IgD-negative memory B cell (primary cell): Measurements from ENCODE around the gene ZNF526. TPM values are rescaled to one million over a fixed set of nuclear protein-coding genes. Genes with fewer than 3 reads are reported as not detected.
A peak's percentile ranks its signal among the peaks of the same experiment; 100 is the strongest.

Experiments used
- H3K27ac Mint-ChIP-seq, 3 donors: one replicate each; pipeline ENCODE4 v1.8.0; 2020 to 2022; ENCODE audit warnings: mild to moderate bottlenecking in 3 of 3, mixed read lengths in 3 of 3, moderate library complexity in 1 of 3
- H3K27me3 Mint-ChIP-seq: one replicate; pipeline ENCODE4 v1.8.0; 2021; ENCODE audit warnings: mixed read lengths
- H3K36me3 Mint-ChIP-seq: one replicate; pipeline ENCODE4 v1.8.0; 2020; ENCODE audit warnings: mild to moderate bottlenecking, mixed read lengths
- H3K4me1 Mint-ChIP-seq, 3 donors: one replicate each; pipeline ENCODE4 v1.8.0; 2020 to 2022; ENCODE audit warnings: mixed read lengths in 3 of 3, mild to moderate bottlenecking in 1 of 3
- H3K4me3 Mint-ChIP-seq, 4 donors: one replicate each; pipeline ENCODE4 v1.8.0; 2020 to 2022; ENCODE audit warnings: mild to moderate bottlenecking in 4 of 4, mixed read lengths in 4 of 4, moderate library complexity in 3 of 4
- H3K9me3 Mint-ChIP-seq, 3 donors: one replicate each; pipeline ENCODE4 v1.8.0; 2020 to 2021; ENCODE audit warnings: mixed read lengths in 3 of 3, mild to moderate bottlenecking in 1 of 3
- polyA plus RNA-seq: library from polyadenylated mRNA; unstranded; fragments of 300-500 nt; fragmentation: Illumina TruSeq; gene quantifications from one replicate; pipeline ENCODE4 v1.2.3, GENCODE V29; 2021

The ZNF526 gene
- polyA plus RNA-seq, 1 donor from 2014 or later, result 8.0 TPM

- H3K36me3 Mint-ChIP-seq, result peaks cover 6% of the 10 kb centered on the region
- H3K4me1 Mint-ChIP-seq, result peaks cover 48 to 59% (median 58%) of the 10 kb centered on the region in 3 donors
- H3K9me3 Mint-ChIP-seq, result no peaks in the 10 kb centered on the region
- peaks cover 1% of the 10 kb centered on the region for H3K27me3 Mint-ChIP-seq
- H3K27ac Mint-ChIP-seq, result peak overlapping the region; percentile 97 to 98 (median 98)
- peak overlapping the region; percentile 76 to 88 (median 84) for H3K4me3 Mint-ChIP-seq
Measured at GRCh38 chr19:42202290-42202880, 17.7 kb upstream of the ZNF526 start.

- H3K27me3 Mint-ChIP-seq, result peaks cover 1% of the 10 kb centered on the region
- peak overlapping the region in 1 of 4 donors; percentile 80 for H3K4me3 Mint-ChIP-seq
- no peaks in the 10 kb centered on the region for H3K9me3 Mint-ChIP-seq
- H3K36me3 Mint-ChIP-seq, result peaks cover 8% of the 10 kb centered on the region
- H3K27ac Mint-ChIP-seq, result peak overlapping the region; percentile 75 to 98 (median 97)
- peaks cover 45 to 61% (median 59%) of the 10 kb centered on the region in 3 donors for H3K4me1 Mint-ChIP-seq
Measured at GRCh38 chr19:42203700-42204099, 16.4 kb upstream of the ZNF526 start.

GRCh38 chr19:42204664-42205063, 15.4 kb upstream of the ZNF526 start:
- no peaks in the 10 kb centered on the region for H3K9me3 Mint-ChIP-seq
- peaks cover 36 to 56% (median 55%) of the 10 kb centered on the region in 3 donors for H3K4me1 Mint-ChIP-seq
- peak overlapping the region in 1 of 4 donors; percentile 43 for H3K4me3 Mint-ChIP-seq
- peaks cover 8% of the 10 kb centered on the region for H3K36me3 Mint-ChIP-seq
- H3K27ac Mint-ChIP-seq, result peak overlapping the region in 2 of 3 donors; percentile 46 to 97
- H3K27me3 Mint-ChIP-seq, result peaks cover 1% of the 10 kb centered on the region

GRCh38 chr19:42206871-42207755, 13.0 kb upstream of the ZNF526 start:
- Mint-ChIP-seq H3K36me3 (peaks cover 7% of the 10 kb centered on the region), H3K4me3 (no peak overlapping the region), H3K4me1 (peaks cover 15 to 37% (median 34%) of the 10 kb centered on the region in 3 donors), H3K27me3 (peaks cover 1% of the 10 kb centered on the region), H3K27ac (peak overlapping the region in 2 of 3 donors; percentile 84 to 88), H3K9me3 (no peaks in the 10 kb centered on the region)

- Mint-ChIP-seq H3K4me1 (peaks cover 13 to 33% (median 28%) of the 10 kb centered on the region in 3 donors), H3K27ac (peak overlapping the region; percentile 59 to 88 (median 88)), H3K4me3 (peak overlapping the region in 2 of 4 donors; percentile 78 to 84), H3K27me3 (peaks cover 1% of the 10 kb centered on the region), H3K36me3 (peaks cover 6% of the 10 kb centered on the region), H3K9me3 (no peaks in the 10 kb centered on the region)
Measured at GRCh38 chr19:42207767-42208271, 12.3 kb upstream of the ZNF526 start.

- H3K27ac Mint-ChIP-seq, result no peak overlapping the region
- H3K4me1 Mint-ChIP-seq, result peaks cover 14 to 33% (median 30%) of the 10 kb centered on the region in 3 donors
- no peaks in the 10 kb centered on the region for H3K27me3 Mint-ChIP-seq
- no peak overlapping the region for H3K4me3 Mint-ChIP-seq
- peaks cover 6% of the 10 kb centered on the region for H3K36me3 Mint-ChIP-seq
- no peaks in the 10 kb centered on the region for H3K9me3 Mint-ChIP-seq
Measured at GRCh38 chr19:42208612-42209011, 11.5 kb upstream of the ZNF526 start.

- Mint-ChIP-seq H3K27ac (peak overlapping the region; percentile 8 to 66 (median 60)), H3K27me3 (no peaks in the 10 kb centered on the region), H3K36me3 (peaks cover under 1% of the 10 kb centered on the region), H3K4me3 (peak overlapping the region in 1 of 4 donors; percentile 89), H3K9me3 (no peaks in the 10 kb centered on the region), H3K4me1 (peaks cover 32 to 42% (median 39%) of the 10 kb centered on the region in 3 donors)
Measured at GRCh38 chr19:42212886-42213285, 7.2 kb upstream of the ZNF526 start.

GRCh38 chr19:42214810-42215485, 5.2 kb upstream of the ZNF526 start:
- peak overlapping the region; percentile 67 to 99 (median 93) for H3K4me3 Mint-ChIP-seq
- H3K27ac Mint-ChIP-seq, result peak overlapping the region in 2 of 3 donors; percentile 39 to 96
- no peaks in the 10 kb centered on the region for H3K9me3 Mint-ChIP-seq
- H3K27me3 Mint-ChIP-seq, result no peaks in the 10 kb centered on the region
- H3K36me3 Mint-ChIP-seq, result no peaks in the 10 kb centered on the region
- peaks cover 40 to 51% (median 41%) of the 10 kb centered on the region in 3 donors for H3K4me1 Mint-ChIP-seq

- Mint-ChIP-seq H3K4me1 (peaks cover 44 to 57% (median 50%) of the 10 kb centered on the region in 3 donors), H3K9me3 (no peaks in the 10 kb centered on the region), H3K27me3 (no peaks in the 10 kb centered on the region), H3K27ac (peak overlapping the region; percentile 96 to 99 (median 99)), H3K36me3 (no peaks in the 10 kb centered on the region), H3K4me3 (peak overlapping the region; percentile 89 to 99 (median 97))
Measured at GRCh38 chr19:42216653-42217519, 3.2 kb upstream of the ZNF526 start.

- no peaks in the 10 kb centered on the region for H3K36me3 Mint-ChIP-seq
- peak within 1 kb of the TSS; percentile 89 to 99 (median 97) for H3K4me3 Mint-ChIP-seq
- H3K27ac Mint-ChIP-seq, result peak within 1 kb of the TSS; percentile 96 to 99 (median 99)
- H3K9me3 Mint-ChIP-seq, result no peaks in the 10 kb centered on the region
- peaks cover 45 to 59% (median 52%) of the 10 kb centered on the region in 3 donors for H3K4me1 Mint-ChIP-seq
- no peaks in the 10 kb centered on the region for H3K27me3 Mint-ChIP-seq
Measured at GRCh38 chr19:42217520-42218437, 2.3 kb upstream of the ZNF526 start, which contains the start of gene DEDD2. TSS of gene DEDD2 (minus strand) at chr19:42217677. CDS start at chr19:42217007, 670 bp downstream.

GRCh38 chr19:42220751-42221097, 612 bp downstream of the ZNF526 start:
- Mint-ChIP-seq H3K4me1 (peaks cover 28 to 36% (median 35%) of the 10 kb centered on the region in 3 donors), H3K36me3 (no peaks in the 10 kb centered on the region), H3K27me3 (no peaks in the 10 kb centered on the region), H3K27ac (peak overlapping the region in 2 of 3 donors; percentile 62 to 96), H3K9me3 (no peaks in the 10 kb centered on the region), H3K4me3 (peak overlapping the region; percentile 96 to 99 (median 98))

- Mint-ChIP-seq H3K4me3 (peak overlapping the region in 1 of 4 donors; percentile 28), H3K27ac (peak overlapping the region in 1 of 3 donors; percentile 76), H3K36me3 (no peaks in the 10 kb centered on the region), H3K4me1 (peaks cover 7 to 20% (median 16%) of the 10 kb centered on the region in 3 donors), H3K27me3 (no peaks in the 10 kb centered on the region), H3K9me3 (no peaks in the 10 kb centered on the region)
Measured at GRCh38 chr19:42224940-42225717, 5.0 kb downstream of the ZNF526 start.
